A673 (cell line): ENCODE results near the gene COA6.

Source experiments
- EZH2 ChIP-seq: fragments of 200-600 bp; sonication (generic); IDR thresholded peaks from 2 replicates; pipeline ENCODE4 v1.6.1; 2017; ENCODE audit warnings: borderline replicate concordance, low read depth, mild to moderate bottlenecking, mixed read lengths, antibody characterized with exemption, low read length; ENCODE audit not compliant: poor library complexity, severe bottlenecking
- TF ChIP-seq, protein P1 (sequence below): fragments of 300-800, 200-600 bp; sonication (generic); conservative IDR thresholded peaks from 2 replicates; pipeline ENCODE4 v1.5.1; 2017; ENCODE audit warnings: low read depth, mild to moderate bottlenecking, antibody characterized with exemption, low read length, moderate library complexity, mixed read lengths

DNA sequence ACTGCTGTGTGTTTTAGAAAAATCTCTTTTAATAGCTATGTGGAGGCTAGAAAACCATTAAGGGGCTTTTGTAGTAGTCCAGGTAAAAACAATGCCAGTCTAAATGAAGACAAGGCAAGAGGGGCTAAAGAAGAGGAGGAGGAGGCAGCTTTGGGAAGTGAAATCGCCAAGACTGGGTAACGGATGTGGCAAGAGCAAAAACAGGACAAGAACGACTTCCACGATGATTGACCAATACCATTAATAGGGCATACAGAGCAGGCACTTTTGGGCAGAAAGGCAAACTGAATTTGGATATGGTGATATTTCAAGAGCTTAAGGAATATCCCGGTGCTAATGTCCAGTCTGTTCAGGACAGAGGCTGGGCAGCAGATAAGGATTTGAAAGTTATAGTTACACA is 22.0 kb downstream of the COA6 start:
- no peak for TF ChIP-seq EZH2
- TF ChIP-seq, protein P1, sequence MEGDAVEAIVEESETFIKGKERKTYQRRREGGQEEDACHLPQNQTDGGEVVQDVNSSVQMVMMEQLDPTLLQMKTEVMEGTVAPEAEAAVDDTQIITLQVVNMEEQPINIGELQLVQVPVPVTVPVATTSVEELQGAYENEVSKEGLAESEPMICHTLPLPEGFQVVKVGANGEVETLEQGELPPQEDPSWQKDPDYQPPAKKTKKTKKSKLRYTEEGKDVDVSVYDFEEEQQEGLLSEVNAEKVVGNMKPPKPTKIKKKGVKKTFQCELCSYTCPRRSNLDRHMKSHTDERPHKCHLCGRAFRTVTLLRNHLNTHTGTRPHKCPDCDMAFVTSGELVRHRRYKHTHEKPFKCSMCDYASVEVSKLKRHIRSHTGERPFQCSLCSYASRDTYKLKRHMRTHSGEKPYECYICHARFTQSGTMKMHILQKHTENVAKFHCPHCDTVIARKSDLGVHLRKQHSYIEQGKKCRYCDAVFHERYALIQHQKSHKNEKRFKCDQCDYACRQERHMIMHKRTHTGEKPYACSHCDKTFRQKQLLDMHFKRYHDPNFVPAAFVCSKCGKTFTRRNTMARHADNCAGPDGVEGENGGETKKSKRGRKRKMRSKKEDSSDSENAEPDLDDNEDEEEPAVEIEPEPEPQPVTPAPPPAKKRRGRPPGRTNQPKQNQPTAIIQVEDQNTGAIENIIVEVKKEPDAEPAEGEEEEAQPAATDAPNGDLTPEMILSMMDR, result no peak
